DND-41 (cell line): Measurements from ENCODE around the gene DGKI.

Experiments used
- EZH2 ChIP-seq: IDR thresholded peaks from 3 replicates; pipeline ENCODE4 v1.6.1; 2012; ENCODE audit warnings: borderline replicate concordance, low read depth, mild to moderate bottlenecking, moderate library complexity, low read length, inconsistent platforms; ENCODE audit not compliant: severe bottlenecking
- TF ChIP-seq, protein P1 (sequence below): IDR thresholded peaks from 2 replicates; pipeline ENCODE4 v1.5.1; 2012; ENCODE audit warnings: borderline replicate concordance, low read length, moderate library complexity, mild to moderate bottlenecking; ENCODE audit not compliant: poor library complexity, severe bottlenecking; ENCODE audit errors: extremely low read depth

GRCh38 chr7:137882261-137882668 lies 35.5 kb upstream of the DGKI start:
- TF ChIP-seq, protein P1, sequence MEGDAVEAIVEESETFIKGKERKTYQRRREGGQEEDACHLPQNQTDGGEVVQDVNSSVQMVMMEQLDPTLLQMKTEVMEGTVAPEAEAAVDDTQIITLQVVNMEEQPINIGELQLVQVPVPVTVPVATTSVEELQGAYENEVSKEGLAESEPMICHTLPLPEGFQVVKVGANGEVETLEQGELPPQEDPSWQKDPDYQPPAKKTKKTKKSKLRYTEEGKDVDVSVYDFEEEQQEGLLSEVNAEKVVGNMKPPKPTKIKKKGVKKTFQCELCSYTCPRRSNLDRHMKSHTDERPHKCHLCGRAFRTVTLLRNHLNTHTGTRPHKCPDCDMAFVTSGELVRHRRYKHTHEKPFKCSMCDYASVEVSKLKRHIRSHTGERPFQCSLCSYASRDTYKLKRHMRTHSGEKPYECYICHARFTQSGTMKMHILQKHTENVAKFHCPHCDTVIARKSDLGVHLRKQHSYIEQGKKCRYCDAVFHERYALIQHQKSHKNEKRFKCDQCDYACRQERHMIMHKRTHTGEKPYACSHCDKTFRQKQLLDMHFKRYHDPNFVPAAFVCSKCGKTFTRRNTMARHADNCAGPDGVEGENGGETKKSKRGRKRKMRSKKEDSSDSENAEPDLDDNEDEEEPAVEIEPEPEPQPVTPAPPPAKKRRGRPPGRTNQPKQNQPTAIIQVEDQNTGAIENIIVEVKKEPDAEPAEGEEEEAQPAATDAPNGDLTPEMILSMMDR: no peak
- no peak for TF ChIP-seq EZH2
